Superior temporal gyrus (tissue), 1 donor: ENCODE results near the gene MED13.
A peak's percentile ranks its signal among the peaks of the same experiment; 100 is the strongest.
"Not testable (repeated sequence)": the region's sequence is repeated elsewhere in the genome, so short reads cannot be mapped to it uniquely, and the experiment has no call there.

Experiments used
- DNase-seq: peaks from one replicate; pipeline ENCODE4 v3.0.0-alpha.2; 2016; ENCODE audit errors: extremely low spot score

MED13 gene

DNA sequence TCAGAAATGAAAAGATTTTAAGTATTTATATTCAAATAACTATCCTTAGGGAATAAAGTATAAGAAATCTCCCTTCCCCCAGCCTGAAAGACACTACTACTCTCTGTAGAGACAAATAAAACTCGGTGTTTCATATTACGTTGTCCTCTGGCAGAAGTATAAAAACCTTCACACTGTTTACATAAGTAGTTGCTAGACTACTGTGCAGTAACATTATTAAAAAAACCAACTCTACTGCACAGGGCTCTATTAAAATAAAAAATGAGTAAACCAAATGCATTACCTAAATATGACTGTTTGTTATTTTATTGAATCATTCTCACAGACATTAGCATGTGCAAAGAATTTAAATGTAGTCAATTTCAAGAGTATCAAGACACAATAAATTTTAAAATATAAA, 67.4 kb downstream of the MED13 start:
- no peak for DNase-seq

DNA sequence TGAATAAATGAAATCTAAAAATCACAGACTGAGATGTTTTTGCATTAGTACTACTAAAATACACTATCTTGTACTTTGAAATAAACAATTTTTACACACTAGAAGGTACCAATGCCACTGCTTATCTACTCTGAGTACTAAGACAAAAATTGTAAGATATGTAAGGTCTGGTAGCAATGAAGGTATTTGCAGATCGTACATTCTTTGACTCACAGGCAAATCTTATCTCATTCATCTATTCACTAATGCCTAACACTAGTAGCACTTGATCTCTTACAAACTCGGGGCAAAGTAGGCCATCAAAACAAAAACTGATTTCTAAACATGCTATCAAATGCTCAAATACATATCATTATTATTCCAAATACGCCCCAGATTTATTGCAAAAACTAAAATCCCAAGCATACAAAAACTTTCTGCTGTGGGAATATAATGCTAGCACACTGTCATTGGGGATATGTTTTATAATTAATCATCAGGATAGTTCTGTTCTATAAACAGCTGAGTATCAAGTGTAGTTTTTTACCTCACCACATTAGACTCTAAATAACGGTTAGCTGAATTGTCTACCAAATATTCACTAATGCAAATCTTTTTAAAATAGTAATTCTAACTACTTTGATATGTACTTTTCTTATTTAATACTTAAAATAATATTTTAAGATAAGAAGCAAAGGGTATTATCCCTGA, 68.0 kb downstream of the MED13 start:
- DNase-seq = no peak

DNA sequence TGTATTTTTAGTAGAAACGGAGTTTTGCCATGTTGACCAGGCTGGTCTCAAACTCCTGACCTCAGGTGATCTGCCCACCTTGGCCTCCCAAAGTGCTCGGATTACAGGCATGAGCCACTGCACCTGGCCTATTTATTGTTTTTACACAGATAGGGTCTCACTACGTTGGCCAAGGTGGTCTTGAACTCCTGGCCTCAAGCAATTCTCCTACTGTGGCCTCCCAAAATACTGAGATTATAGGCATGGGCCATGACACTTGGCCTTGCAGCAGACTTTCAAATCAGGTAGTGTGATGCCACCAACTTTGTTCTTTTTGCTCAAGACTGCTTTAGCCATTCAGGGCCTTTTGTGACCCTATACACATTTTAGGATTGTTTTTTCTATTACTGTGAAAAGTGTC, 75.6 kb downstream of the MED13 start:
- no peak for DNase-seq

DNA sequence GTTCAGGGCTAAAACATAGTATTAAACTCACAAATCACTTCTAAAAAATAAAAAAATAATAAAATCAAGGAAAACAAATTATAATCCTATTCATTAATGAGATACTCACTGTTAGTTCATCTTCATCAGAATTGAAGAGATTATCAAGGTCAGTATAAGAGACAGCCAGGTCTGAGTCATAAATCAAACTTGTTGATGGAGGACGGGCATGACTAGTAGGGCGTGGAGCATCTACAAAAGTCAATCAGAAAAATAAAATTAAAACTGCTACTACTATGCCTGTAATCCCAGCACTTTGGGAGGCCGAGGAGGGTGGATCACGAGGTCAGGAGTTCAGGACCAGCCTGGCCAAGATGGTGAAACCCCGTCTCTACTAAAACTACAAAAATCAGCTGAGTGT, 78.2 kb downstream of the MED13 start:
- DNase-seq = no peak

DNA sequence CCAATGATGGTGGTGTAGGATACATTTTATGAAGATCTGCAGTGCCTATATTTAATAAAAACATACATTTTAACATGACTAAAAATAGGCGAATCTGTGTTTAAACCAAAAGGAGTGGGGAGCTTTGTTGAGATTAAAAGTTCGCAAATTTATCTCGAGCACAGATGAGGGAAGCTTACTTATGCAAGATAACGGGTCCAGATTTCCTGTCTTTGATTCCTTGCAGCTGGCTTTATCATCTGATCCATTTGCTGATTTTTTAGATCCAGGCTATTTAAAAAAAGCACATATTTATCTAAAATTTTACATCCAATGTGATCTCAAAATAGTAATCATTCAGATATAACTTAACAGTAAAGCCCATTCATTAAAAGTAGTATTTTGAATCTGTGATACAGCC, 80.3 kb downstream of the MED13 start:
- DNase-seq = no peak

DNA sequence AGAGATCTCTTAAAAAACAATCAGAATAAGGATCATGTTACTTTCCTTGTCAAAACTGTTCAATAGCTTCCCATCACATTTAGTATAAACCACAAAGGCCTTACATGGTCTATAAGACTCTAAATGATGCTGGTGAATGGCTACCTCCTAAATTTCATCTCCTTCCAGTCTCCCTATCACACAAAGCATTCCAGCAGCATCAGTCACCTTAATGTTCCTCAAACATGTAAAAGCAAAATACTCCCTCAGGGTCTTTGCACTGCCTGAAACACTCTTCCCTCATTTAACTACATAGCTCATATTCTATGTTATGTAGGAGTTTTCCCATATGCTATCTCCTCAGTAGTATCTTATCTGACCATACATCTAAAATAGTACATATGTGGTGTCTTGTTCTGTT, 83.8 kb downstream of the MED13 start:
- DNase-seq = no peak

DNA sequence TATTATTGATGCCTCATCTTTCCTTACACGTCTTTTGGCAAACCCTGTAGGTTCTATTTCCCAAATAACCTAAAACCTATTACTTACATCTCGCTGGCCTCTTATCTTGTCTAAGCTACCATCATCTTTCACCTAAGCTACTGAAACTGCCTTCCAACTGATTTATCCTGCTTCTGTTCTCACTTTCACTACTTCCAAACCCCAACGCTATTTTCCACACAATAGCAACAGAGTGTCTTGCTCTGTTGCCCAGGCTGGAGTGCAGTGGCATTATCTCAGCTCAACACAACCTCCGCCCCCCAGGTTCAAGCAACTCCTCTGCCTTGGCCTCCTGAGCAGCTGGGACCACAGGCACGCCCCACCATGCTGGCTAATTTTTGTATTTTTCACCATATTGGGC, 84.5 kb downstream of the MED13 start:
- no peak for DNase-seq

DNA sequence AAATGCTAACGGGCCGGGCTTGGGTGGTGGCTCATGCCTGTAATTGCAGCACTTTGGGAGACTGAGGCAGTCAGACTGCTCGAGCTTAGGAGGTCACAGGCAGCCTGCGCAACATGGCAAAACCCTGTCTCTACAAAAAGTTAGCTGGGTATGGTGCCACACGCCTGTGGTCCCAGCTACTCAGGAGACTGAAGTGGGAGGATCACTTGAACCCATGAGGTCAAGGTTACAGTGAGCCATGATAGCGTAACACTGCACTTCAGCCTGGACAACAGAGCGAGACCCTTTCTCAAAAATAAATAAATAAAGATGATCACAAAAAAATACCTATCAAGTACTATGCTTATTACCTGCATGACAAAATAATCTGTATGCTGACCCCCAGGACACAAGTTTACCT, 91.0 kb downstream of the MED13 start:
- no peak for DNase-seq

DNA sequence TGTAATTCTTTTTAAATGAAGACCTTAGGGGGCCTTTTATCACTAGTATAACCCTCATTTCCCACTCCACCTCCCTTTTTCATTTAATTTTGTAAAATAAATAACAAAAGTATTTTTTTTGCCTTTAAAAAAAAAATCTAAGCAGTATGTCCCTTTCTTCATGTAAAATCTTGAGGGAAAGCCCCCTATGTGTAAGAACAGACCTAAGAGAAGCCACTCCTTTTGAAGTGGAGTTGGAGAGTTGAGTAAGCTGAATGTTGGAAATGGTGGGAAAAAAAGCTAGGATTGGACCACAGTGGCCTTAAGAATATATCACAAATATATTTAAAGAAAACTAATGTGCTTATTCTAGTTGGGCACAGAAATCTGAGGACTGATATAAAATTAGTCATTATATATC, 92.8 kb downstream of the MED13 start:
- DNase-seq = no peak

DNA sequence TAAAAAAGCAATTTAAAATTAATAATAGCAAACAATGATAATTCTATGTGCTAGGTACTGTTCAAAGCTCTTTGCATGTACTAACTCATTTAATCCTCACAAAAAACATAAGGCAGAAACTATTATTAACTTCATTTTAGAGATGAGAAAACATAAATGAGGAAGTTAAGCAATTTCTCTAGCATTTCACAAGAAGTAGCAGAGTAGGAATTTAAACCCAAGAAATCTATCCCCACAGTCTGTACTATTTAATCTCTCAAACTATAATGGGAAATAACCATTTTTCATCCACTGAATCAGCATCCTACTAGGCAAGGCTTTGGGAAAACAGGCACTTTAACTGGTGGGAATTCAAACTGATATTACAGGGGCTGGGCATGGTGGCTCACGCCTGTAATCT, 95.0 kb downstream of the MED13 start:
- DNase-seq = no peak

DNA sequence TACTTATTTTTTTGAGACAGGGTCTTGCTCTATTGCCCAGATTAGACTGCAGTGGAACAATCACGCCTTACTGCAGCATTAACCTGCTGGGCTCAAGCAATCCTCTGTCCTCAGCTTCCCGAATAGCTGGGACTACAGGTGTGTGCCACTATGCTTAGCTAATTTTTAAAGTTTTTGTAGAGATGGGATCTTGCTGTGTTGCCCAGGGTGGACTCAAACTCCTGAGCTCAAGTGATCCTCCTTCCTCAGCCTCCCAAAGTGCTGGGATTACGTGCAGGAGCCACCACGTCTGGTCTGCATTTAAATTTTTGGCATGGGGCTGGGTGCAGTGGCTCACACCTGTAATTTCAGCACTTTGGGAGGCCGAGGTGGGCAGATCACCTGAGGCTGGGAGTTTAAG, 96.3 kb downstream of the MED13 start:
- no peak for DNase-seq

DNA sequence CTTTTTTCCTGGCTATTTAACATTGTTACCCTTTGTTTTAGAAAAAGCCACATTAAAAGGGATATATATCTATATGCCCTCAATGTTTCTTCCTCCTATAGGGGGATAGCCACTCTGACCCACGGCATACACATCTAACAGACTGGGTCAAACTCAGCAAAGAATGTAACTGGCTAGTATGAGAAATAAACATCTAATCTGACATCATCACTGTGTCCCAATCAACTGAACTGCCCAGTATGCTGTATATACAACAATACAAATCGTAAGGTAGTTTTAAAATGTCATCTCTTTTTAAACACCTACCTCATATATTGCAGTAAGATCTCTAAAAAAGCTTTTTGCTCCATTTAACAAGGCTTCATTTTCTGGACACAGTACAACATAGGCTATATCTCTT, 97.3 kb downstream of the MED13 start:
- no peak for DNase-seq

DNA sequence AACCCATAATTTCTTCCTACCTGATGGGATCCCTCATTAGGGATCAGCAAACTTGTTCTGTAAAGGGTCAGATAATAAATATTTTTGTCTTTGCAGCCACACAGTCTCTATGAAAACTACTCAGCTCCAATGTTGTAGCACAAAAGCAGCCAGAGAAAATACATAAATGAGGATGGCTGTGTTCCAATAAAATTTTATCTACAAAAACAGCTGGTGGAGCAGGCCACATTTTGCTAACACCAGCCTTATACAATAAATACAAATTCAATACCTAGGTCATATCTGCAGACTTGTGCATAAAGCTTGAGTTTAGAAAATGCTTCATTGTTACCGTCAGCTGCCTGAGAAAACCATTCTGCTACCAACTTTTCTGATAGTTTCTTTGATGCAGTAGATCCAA, 98.9 kb downstream of the MED13 start:
- DNase-seq = no peak

DNA sequence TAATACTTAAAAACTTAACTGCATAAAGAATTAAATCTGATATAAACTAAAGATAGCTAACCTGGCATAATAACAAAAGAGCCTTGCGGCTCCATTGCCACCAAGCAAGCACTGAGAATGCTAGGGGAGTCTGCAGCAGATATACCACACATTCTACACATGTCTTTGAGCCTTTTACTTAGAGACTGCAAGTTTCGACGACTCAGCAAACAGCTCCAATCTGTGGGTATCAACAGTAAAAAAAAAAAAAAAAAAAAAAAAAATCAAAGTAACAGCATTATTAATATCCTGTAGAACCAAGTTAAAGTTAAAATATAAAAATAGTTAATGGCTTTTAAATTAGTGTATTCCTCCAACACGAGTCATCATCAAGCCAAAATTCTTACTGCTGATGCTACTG, 109.5 kb downstream of the MED13 start:
- DNase-seq = no peak

DNA sequence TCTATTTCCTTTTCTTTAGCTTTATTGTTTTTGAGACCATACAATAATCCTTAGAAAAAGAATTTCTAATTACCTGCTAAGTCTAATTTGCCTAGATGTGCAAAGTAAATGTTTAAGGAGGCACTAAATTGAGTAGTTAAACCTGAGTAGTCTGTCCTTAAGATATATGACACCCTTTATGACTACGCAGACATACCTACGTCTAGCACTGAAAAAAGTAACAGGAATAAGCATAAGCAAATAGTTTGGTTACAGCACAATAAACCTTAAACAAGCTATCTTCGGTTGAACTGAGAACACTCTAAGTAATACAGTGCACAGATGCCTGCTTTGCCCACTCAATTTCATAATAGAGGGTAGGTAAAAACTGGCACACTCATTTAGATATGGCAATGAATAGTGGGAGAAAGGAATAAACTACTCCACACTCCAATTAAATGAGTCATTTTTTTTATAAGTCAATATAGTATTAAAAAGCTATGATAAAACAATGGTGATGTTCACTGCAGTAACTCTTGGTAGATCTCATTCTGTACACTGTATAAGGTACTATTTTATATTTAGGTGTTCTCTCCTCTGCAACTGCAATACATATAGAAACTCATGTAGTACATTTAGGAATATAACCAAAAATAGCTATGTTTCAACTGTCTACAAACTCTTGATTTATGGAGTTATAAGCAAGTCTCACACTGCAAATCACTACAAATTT, 117.6 kb downstream of the MED13 start:
- DNase-seq = no peak

DNA sequence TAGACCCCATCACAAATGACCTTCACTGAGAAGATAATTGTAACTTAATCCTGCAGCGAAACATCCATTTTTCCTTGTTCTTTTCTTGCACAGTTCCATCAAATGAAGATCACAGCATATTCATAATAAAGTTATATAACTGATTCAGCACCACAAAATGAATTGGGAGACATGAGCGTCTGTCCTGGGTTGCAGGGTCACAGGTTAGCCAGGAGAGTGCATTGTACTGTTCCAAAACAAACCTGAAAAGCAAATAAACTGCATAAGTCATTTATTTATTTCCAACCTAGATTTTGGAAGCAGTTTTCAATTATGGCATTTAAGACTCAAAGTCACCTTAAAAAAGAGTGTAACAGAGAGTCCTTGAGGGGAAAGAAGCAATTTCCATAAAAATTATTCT, 118.7 kb downstream of the MED13 start:
- DNase-seq = no peak

DNA sequence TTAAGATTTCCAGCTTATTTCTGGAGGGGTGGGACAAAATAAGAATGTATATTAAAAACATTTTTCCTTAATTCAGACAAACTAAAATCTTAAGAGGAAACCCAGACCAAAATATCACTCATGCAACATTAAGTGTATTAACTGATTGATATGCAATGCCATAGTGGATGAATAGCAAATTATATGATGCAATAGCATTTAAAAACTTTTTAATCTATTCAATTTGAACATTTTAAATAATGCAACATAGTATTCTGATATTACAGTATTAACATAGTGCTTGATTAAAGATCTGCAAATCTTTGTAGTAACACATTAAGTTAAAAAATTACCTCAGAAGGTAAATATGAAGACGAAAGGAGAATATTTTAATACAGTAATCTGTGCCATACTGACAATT, 122.0 kb downstream of the MED13 start:
- DNase-seq = no peak

DNA sequence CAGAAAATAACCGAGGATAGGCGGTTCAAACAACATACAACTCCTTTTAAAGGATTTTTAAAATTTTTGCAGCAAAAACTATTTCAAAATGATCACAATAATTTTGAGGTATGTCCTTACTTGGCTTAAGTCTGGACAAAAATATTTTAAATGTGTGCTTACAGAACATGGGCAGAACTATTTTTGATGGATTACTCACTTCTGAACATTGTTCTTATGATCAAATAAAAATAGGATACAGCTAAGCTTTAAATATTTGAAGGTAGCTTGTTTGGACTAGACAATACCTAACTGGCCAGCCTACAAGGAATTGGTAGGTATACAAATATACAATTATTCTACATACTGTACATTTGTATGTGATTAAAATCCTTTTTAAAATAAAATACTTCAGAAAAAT, 123.0 kb downstream of the MED13 start:
- DNase-seq = no peak

DNA sequence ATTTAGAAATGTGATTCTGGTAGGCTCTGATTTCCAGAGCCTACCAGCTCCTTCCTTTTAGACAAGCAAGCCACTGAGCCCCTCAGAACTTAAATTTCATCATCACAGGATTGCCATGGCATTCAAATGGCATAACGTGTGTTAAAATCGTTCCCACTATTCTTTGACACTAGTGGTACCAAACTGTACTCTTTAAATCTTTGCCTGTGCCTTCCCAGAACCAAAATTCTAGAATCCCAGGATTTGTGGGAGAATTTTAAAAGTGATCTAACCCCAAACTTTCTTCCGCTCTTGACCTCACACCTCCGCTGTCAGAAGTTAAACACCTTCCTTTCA, 137.0 kb downstream of the MED13 start:
- no peak for DNase-seq

DNA sequence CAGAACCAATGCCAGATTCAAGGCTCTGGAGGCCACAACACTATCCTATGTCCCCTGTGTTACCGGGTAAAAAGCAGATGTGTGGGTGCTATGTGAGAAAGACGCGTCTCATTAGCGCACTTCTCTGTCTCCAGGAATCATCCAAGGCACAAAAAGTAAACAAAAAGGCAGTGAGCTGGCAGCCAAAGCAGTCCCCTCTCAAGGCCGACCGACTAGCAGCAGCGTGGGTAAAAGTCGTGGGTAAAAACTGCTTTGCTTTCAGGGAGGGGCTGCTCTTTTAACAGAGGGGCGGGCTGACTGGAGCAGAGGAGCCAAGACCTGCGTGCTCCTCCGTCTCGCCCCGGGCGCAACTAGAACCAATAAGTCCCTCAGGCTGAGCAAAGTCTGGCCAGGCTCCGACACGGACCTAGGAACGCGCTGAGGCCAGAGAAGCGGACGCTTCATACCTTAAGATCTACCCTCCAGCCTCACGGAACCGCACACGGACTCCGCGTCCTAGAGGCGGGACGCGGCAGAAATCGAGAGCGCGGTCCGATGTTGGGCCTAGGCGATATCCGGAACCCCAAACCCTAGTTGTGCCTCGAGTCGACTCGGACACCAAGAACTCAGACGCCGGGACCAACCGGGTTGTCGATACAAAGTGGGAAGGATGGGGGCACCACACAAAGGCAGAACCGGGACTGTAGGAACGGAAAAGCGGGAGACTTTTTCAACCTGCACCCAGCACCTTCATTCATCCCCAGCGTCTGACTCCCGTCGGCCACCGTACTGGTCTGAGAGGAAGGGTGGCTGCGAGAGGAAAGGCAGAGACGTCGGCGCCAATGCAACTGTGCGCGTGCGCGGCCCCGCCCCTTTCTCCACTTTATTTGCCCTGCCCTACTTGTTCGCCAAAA, 137.6 kb downstream of the MED13 start, which contains the start of gene INTS2:
Gene INTS2, minus strand, starts transcription at position 775 of the 893 bp plus-strand sequence. CDS start 1,338 bp downstream, outside the sequence.
- peak; percentile 97 for DNase-seq

DNA sequence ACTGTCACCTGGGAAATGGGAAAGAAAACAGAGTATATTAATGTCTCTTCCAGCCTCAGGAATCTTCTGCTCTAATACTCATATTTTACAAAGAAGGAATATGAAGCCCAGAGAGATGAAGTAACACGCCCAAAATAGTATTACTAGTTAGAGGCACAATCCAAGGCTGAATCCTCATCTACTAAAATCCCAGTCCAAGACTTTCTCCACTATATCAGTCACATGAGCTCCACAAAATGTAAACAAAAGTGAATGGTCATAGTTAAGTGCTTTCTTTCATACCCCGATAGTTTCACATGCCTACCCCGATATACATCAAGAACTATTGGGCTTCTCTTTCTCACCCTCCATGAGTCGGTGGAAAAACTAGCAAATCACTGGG, 138.3 kb downstream of the MED13 start:
- DNase-seq = peak; percentile 35

DNA sequence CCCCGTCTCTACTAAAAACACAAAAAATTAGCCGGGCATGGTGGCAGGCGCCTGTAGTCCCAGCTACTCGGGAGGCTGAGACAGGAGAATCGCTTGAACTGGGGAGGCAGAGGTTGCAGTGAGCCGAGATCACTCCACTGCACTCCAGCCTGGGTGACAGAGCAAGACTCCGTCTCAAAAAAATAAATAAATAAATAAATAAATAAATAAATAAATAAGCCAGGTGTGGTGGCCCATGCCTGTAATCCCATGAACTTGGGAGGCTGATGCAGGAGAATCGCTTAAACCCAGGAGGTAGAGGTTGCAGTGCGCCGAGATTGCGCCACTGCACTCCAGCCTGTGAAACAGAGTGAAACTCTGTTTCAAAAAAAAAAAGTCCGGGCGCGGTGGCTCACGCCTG, 149.9 kb downstream of the MED13 start:
- not testable (repeated sequence) for DNase-seq
